Hair follicle dermal papilla cell (primary cell): ENCODE results near the gene OR8D1. TPM values are rescaled to one million over a fixed set of nuclear protein-coding genes. Genes with fewer than 3 reads are reported as not detected.

ENCODE experiments used
- total RNA-seq: library from RNA; depleted of rRNA; stranded (reverse); fragments of >200 nt; gene quantifications from 2 replicates; pipeline ENCODE4 v1.2.3, GENCODE V29; 2012

OR8D1 gene
- not detected in 2 replicates for total RNA-seq

DNA sequence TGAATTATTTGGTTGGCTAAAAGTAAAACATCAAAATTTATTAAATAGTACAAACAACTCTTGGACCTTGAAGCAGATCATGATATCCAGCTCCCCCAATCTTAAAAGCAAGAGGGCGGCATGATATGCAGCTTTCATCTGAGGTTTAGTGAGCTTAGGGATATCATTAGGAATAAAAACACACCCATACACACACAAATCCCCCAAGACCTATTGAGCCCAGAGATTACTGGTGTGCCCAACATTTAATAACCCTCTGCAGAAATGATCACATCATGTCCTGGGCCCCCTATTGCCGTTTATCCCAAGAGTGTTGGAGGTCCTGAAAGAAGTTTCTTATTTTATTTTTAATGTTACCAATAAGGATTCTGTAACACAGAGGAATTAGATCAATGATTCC is at the start of gene OR8D1:
Gene OR8D1 (minus strand): TSS at position 101 of the 400 bp plus-strand sequence. CDS start 3,183 bp downstream, outside the sequence.

DNA sequence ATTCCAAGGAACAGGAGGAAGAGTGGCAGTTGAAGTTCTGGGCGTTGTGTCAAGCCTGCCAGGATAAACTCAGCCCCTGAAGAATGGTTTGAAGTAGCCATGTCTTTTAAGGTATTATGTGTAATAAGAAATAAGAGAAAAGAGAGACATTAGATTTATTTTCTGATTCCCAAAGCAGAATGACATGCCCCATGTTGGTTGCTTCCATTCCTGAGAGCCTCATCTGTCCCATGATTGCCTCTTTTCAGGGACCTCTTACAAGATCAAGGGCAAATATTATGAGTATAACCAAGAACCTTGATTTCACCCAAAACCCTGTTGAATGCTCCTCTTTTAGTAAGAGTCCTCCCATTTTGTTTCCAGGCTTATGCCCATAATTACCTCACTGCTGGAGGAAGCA is 6.3 kb upstream of the OR8D1 start, which contains the start of gene OR8D2:
Gene OR8D2 (minus strand): TSS at position 101 of the 400 bp plus-strand sequence. CDS start 0 bp downstream, at position 101.

DNA sequence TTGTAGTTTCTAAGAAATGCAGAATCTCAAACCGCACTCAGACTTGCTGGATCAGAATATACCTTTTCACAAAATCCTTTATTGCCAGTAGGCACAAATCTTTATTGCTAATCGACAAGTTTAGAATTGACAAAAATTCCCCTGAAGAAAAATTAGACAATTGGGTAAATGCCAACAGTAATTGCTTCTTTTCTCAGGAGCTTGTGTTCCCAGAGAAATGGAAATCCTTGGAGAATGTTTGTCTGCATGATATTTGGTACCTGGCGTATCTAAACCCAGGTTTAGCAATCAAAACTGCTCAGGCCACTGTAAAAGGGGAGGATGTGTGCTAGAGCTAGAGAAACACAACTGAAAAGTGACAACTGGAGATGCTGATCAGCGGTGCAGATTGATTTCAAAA is 57.7 kb downstream of the OR8D1 start, which contains the start of gene OR8G5:
Gene OR8G5 (plus strand): TSS at position 301 of the 400 bp plus-strand sequence. CDS start 8,556 bp downstream, outside the sequence.

Other genes with a start within 250 kb of the OR8D1 start
- gene VWA5A, start 198.5 kb downstream of the OR8D1 start, total RNA-seq: 19.2 and 22.7 TPM in 2 replicates
- gene OR10D3, start 130.6 kb downstream of the OR8D1 start, total RNA-seq: not detected in 2 replicates
- not detected in 2 replicates for gene OR8G1, start 72.9 kb downstream of the OR8D1 start, total RNA-seq
- not detected in 2 replicates for gene OR8G5, start 57.6 kb downstream of the OR8D1 start, total RNA-seq
- gene OR8D2, start 6.2 kb upstream of the OR8D1 start, total RNA-seq: not detected in 2 replicates
- not detected in 2 replicates for gene OR8B2, start 70.5 kb upstream of the OR8D1 start, total RNA-seq
- not detected in 2 replicates for gene OR8B3, start 85.1 kb upstream of the OR8D1 start, total RNA-seq
- not detected in 2 replicates for gene OR8B4, start 110.9 kb upstream of the OR8D1 start, total RNA-seq
- gene OR8B8, start 131.7 kb upstream of the OR8D1 start, total RNA-seq: not detected in 2 replicates
- gene OR8B12, start 229.7 kb upstream of the OR8D1 start, total RNA-seq: not detected in 2 replicates